ENCODE measurements around the gene FAM72A.
"Not testable (repeated sequence)": the region's sequence is repeated elsewhere in the genome, so short reads cannot be mapped to it uniquely, and the experiment has no call there.

Gene FAM72A

GRCh38 chr1:206202789-206203363, at the start of gene FAM72A:
Gene FAM72A (minus strand): TSS chr1:206202839. CDS start chr1:206202025, 814 bp downstream.
- peak; percentile 100 for DNase-seq

- not testable (repeated sequence) for DNase-seq
These were observed 48.5 kb upstream of the FAM72A start for GRCh38 chr1:206250953-206251681.

GRCh38 chr1:206246129-206246886, 43.7 kb upstream of the FAM72A start:
- DNase-seq, result not testable (repeated sequence)

- not testable (repeated sequence) for DNase-seq
These were observed 42.8 kb upstream of the FAM72A start for GRCh38 chr1:206245479-206245878.

GRCh38 chr1:206243335-206243734, 40.7 kb upstream of the FAM72A start:
- DNase-seq, result not testable (repeated sequence)

GRCh38 chr1:206240288-206240687, 37.6 kb upstream of the FAM72A start:
- peak; percentile 7 for DNase-seq

GRCh38 chr1:206235190-206235589, 32.6 kb upstream of the FAM72A start:
- not testable (repeated sequence) for DNase-seq

- DNase-seq, result not testable (repeated sequence)
These were observed 31.7 kb upstream of the FAM72A start for GRCh38 chr1:206234189-206234916.

GRCh38 chr1:206232970-206233645, 30.5 kb upstream of the FAM72A start:
- not testable (repeated sequence) for DNase-seq

- peak; percentile 69 for DNase-seq
These were observed 29.4 kb upstream of the FAM72A start for GRCh38 chr1:206231989-206232388.

- DNase-seq, result not testable (repeated sequence)
These were observed 26.6 kb upstream of the FAM72A start for GRCh38 chr1:206229286-206229685.

GRCh38 chr1:206226886-206227285, 24.2 kb upstream of the FAM72A start:
- not testable (repeated sequence) for DNase-seq

- not testable (repeated sequence) for DNase-seq
These were observed 22.7 kb upstream of the FAM72A start for GRCh38 chr1:206225386-206225785.

- DNase-seq, result not testable (repeated sequence)
These were observed 21.6 kb upstream of the FAM72A start for GRCh38 chr1:206224190-206224776.

GRCh38 chr1:206221585-206221984, 18.9 kb upstream of the FAM72A start:
- not testable (repeated sequence) for DNase-seq

- not testable (repeated sequence) for DNase-seq
These were observed 17.8 kb upstream of the FAM72A start for GRCh38 chr1:206220332-206221000.

- DNase-seq, result not testable (repeated sequence)
These were observed 17.1 kb upstream of the FAM72A start for GRCh38 chr1:206219514-206220331.

GRCh38 chr1:206218765-206219164, 16.1 kb upstream of the FAM72A start:
- not testable (repeated sequence) for DNase-seq

- not testable (repeated sequence) for DNase-seq
These were observed 15.6 kb upstream of the FAM72A start for GRCh38 chr1:206218285-206218684.

All from islet precursor cell (in vitro differentiated cells).